Activated CD4-positive, alpha-beta memory T cell treated with anti-CD3 and anti-CD28 coated beads, Interleukin-2, amount 10 ng/mL, durations not matched to agents 7 days and 5 days (primary cell): ENCODE measurements around the gene DPYSL5. TPM values are rescaled to one million over a fixed set of nuclear protein-coding genes. Genes with fewer than 3 reads are reported as not detected.

Source experiments
- CTCF ChIA-PET: fragments of 350-600 bp; sonication (Branson Sonifier 250); formaldehyde crosslinking; loops from one replicate; lab custom pipeline; 2021; ENCODE audit warnings: antibody characterized with exemption, inconsistent platforms; lab: Charles Lee
- POLR2A ChIA-PET: fragments of 350-600 bp; sonication (Branson Sonifier 250); formaldehyde crosslinking; loops from one replicate; lab custom pipeline; 2021; ENCODE audit warnings: antibody characterized with exemption; lab: Charles Lee
- DNase-seq: peaks from one replicate; pipeline ENCODE4 v3.0.0-alpha.2; 2020
- H3K27ac Mint-ChIP-seq: one replicate; pipeline ENCODE4 v1.8.0; 2021; ENCODE audit warnings: mild to moderate bottlenecking, mixed read lengths
- H3K27me3 Mint-ChIP-seq: one replicate; pipeline ENCODE4 v1.8.0; 2021; ENCODE audit warnings: mixed read lengths
- H3K36me3 Mint-ChIP-seq: one replicate; pipeline ENCODE4 v1.8.0; 2021; ENCODE audit warnings: low read depth, mixed read lengths
- H3K4me1 Mint-ChIP-seq: one replicate; pipeline ENCODE4 v1.8.0; 2021; ENCODE audit warnings: mixed read lengths
- H3K4me3 Mint-ChIP-seq: one replicate; pipeline ENCODE4 v1.8.0; 2021; ENCODE audit warnings: mild to moderate bottlenecking, mixed read lengths
- H3K9me3 Mint-ChIP-seq: one replicate; pipeline ENCODE4 v1.8.0; 2021; ENCODE audit warnings: mixed read lengths
- total RNA-seq, 2 experiments: library from RNA; stranded (reverse); gene quantifications; one replicate each; pipeline ENCODE4 v1.2.3, GENCODE V29; 2021

Gene DPYSL5
- total RNA-seq, 2 experiments from 2014 or later = not detected

DNA sequence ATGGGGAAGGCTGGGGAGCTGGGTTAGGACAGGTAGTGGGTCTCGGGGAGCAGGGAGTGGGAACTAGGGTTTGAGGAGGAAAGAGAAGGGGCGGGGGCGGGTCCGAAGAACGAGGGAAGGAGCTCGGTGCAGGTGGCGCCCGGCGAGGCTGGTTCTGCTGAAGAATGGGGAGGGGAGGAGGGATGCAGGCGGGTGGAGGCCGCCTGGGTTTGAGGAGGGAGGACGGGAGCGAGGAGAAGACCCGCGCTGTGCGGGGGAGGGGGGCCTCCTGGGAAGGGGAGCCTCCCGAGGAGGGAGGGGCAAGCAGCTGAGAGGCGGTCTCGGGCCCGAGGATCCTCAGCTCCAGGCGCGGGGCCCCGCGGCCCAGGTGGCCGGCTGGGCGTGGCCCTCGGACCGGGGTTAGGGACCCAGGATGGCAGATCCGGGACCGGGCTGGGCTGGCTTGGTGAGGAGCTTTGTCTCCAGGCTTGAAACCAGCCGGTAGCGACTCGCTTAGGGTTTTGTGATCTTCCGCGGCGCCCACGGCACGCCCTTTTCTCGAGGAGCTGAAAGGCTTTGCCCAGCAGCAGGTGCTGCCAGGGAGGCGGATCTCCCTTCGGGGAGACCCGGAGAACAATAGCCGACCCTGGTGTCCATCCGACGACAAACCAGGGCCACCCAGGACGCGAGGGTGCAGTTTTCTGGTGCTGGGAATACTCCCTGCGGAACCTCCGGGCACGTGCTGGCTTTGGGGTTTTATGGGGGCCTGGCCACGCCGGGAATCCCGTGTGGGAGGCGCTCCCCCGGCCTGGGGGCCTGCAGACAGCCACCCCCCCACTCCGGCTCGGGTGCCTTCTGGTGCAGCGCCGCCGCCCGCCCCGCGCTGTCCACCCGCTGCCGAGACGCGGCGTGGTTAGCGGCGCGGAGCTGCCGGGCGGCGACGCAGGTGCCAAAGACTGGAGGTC lies 1.4 kb downstream of the DPYSL5 start:
- H3K27ac Mint-ChIP-seq = no peak overlapping the region
- H3K9me3 Mint-ChIP-seq = no peaks in the 10 kb centered on the region
- H3K27me3 Mint-ChIP-seq = peaks cover 62% of the 10 kb centered on the region
- DNase-seq = no peak
- H3K4me3 Mint-ChIP-seq = no peak overlapping the region
- POLR2A ChIA-PET = interaction anchor here (1.1 to 1.4 kb wide), 3 partner anchors 10 to 87 kb away, joined by 3 to 6 read pairs (median 4); no protein-coding TSS in a partner anchor
- CTCF ChIA-PET = interaction anchor here (0.8 to 1.1 kb wide), 3 partner anchors 10 to 238 kb away, joined by 3 to 7 read pairs (median 3); no protein-coding TSS in a partner anchor
- H3K4me1 Mint-ChIP-seq = peaks cover 7% of the 10 kb centered on the region
- H3K36me3 Mint-ChIP-seq = no peaks in the 10 kb centered on the region

DNA sequence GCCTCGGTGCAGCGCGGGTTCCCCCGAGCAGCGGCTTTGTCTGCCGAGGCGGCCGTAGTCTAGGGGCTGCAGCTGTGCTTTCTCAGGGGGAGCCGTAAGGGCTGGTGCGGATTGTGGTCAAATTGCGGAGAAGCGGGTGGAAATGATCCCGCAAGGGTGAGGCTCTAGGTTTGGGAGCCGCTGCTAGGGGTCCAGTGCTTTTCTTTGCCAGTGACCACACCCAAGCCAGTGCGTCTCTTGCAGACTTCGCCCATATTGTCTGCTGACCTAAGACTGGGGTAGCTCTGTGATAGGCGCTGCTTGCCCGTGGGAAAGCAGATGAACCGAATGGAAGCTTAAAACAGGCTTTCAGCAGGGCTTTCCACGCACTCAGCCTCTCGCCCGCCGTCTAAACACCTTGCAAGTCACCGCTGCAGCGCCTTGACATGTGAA lies 2.1 kb downstream of the DPYSL5 start:
- DNase-seq = no peak
- POLR2A ChIA-PET = interaction anchor here (1.4 kb wide), 1 partner anchor 16 kb away, joined by 3 read pairs; no protein-coding TSS in a partner anchor
- Mint-ChIP-seq H3K27ac (no peak overlapping the region), H3K36me3 (no peaks in the 10 kb centered on the region), H3K4me1 (peaks cover 7% of the 10 kb centered on the region), H3K27me3 (peaks cover 60% of the 10 kb centered on the region), H3K4me3 (no peak overlapping the region), H3K9me3 (no peaks in the 10 kb centered on the region)
- CTCF ChIA-PET = interaction anchor here (1.0 kb wide), 1 partner anchor 10 kb away, joined by 3 read pairs; no protein-coding TSS in a partner anchor

DNA sequence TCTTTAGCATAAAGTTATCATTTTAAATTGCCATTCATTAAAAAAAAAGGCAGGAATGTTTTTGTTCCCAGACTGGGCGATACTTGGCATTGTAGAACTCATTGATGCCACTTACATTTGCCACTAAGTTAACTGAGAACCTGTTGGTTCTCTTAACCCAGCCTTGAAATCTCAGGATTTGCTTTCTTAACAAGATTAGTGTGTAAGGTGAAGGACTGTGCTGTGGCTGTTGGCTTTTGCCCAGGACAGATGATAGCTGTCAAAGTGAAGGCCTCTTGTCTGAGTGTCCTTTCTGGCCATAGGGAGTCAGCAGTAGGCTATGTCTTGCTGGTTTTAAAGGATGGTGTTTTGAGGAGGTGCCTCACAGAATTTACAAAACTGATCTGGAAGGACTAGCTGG lies 2.6 kb downstream of the DPYSL5 start:
- POLR2A ChIA-PET = no interaction called here
- Mint-ChIP-seq H3K27ac (no peak overlapping the region), H3K4me1 (peaks cover 7% of the 10 kb centered on the region), H3K4me3 (no peak overlapping the region), H3K36me3 (no peaks in the 10 kb centered on the region), H3K9me3 (no peaks in the 10 kb centered on the region), H3K27me3 (peaks cover 58% of the 10 kb centered on the region)
- DNase-seq = no peak
- CTCF ChIA-PET = no interaction called here

DNA sequence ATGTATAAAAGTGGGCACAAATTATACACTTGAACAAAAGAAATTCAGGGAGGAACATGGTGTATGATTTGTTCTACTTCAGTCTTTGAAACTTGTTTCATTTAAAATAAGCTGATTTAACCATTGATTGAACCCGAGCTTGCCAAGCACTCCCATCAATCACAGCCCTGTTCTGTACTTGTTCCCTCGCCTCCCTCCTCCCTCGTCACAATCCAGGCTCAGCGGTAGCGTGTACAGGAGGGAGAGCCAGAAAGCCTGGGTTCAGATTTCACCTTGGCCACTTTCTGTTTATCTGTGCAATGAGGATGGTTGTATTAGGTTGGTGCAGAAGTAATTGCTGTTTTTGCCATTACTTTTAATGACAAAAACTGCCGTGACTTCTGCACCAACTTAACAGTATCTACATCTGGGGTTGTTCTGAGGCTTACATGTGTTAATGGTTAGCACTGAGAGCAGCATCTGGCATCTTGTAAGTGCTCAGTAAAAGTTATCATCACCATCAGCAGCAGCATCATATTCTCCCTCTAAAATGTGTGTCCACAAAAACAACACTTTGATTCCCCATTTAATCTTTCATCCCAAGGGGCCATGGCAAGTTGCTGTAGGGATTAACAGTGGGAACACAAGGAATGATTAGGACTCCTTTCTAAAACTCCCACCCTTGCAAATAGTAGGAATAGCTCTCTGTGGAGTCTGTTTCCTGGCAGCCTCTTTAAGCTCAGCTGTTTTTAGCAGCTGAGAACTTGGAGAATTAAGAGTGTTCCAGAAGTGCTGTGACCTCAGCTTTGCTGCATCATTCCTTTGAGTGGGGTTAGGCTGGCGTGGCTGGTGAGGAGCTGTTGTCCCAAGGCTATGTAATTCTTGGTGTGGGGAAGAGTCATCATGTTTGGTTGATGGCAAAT lies 4.7 kb downstream of the DPYSL5 start:
- H3K27ac Mint-ChIP-seq = no peak overlapping the region
- no peak overlapping the region for H3K4me3 Mint-ChIP-seq
- ChIA-PET POLR2A (no interaction called here), CTCF (interaction anchor here (1.4 kb wide), 1 partner anchor 70 kb away, joined by 5 read pairs; no protein-coding TSS in a partner anchor)
- peaks cover 46% of the 10 kb centered on the region for H3K27me3 Mint-ChIP-seq
- no peaks in the 10 kb centered on the region for H3K9me3 Mint-ChIP-seq
- no peaks in the 10 kb centered on the region for H3K36me3 Mint-ChIP-seq
- H3K4me1 Mint-ChIP-seq = peaks cover 4% of the 10 kb centered on the region
- DNase-seq = no peak

DNA sequence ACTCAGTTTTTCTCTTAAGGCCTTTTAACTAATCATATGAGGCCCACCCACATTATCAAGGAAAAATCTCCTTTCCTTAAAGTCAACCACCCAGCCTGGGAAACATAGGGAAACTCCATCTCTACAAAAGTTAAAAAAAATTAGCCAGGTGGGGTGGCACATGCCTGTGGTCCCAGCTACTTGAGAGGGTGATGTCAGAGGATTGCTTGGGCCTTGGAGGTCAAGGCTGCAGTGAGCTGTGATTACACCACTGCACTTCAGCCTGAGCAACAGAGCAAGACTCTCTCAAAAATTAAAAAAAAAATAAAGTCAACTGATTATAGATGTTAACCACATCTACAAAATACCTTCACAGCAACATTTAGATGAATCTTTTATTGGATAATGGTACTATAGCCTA lies 5.8 kb downstream of the DPYSL5 start:
- Mint-ChIP-seq H3K4me1 (peaks cover 4% of the 10 kb centered on the region), H3K27ac (no peak overlapping the region), H3K4me3 (no peak overlapping the region), H3K9me3 (no peaks in the 10 kb centered on the region), H3K27me3 (peaks cover 49% of the 10 kb centered on the region), H3K36me3 (no peaks in the 10 kb centered on the region)
- ChIA-PET CTCF (no interaction called here), POLR2A (no interaction called here)
- no peak for DNase-seq

DNA sequence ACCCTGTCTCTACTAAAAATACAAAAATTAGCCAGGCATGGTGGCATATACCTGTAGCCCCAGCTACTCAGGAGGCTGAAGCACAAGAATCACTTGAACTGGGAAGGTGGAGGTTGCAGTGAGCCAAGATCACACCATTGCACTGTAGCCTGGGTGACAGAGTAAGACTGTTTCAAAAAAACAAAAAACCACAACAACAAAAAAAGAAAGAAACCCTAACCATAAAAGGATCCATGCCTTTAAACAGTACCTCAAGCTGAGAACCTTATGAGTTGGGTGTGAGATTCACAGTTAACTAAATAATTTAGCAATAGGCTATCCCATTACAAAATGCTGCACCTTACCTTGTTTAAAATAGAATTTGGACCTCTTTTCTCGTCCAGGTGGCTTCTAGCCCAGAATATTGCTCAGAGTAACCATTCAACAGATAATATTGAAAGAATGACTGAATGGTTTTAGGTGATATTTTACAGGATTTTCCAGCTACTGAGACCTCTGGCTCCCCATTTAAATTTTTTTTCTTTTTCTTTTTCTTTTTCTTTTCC lies 6.4 kb downstream of the DPYSL5 start:
- no peak for DNase-seq
- Mint-ChIP-seq H3K4me1 (no peaks in the 10 kb centered on the region), H3K27me3 (peaks cover 46% of the 10 kb centered on the region), H3K36me3 (no peaks in the 10 kb centered on the region), H3K9me3 (no peaks in the 10 kb centered on the region), H3K4me3 (no peak overlapping the region), H3K27ac (no peak overlapping the region)
- ChIA-PET CTCF (interaction anchor here (1.3 kb wide), 1 partner anchor 8 kb away, joined by 3 read pairs; no protein-coding TSS in a partner anchor), POLR2A (no interaction called here)

DNA sequence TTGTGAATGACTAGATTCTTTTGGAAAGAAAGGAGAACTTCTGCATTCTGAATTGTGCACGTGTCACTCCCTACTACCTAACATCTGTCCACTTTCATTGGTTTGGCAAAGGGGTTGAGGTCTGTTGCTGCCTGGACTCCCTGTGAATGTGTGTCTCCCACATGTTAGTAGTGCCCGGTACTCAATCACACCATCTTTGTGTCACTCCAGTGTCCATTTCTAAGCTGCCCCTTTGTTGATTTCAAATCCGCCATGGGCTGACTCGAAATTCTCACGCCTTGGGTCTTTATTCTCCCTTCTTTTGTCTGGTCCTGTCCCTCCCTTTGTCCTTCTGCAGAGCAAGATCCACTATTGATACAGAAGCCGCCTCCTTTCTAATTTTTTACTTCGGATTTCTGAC lies 7.5 kb downstream of the DPYSL5 start:
- ChIA-PET CTCF (interaction anchor here (1.3 kb wide), 1 partner anchor 9 kb away, joined by 3 read pairs; no protein-coding TSS in a partner anchor), POLR2A (no interaction called here)
- DNase-seq = no peak
- H3K27me3 Mint-ChIP-seq = peaks cover 44% of the 10 kb centered on the region
- no peaks in the 10 kb centered on the region for H3K9me3 Mint-ChIP-seq
- H3K4me3 Mint-ChIP-seq = no peak overlapping the region
- no peak overlapping the region for H3K27ac Mint-ChIP-seq
- H3K4me1 Mint-ChIP-seq = no peaks in the 10 kb centered on the region
- H3K36me3 Mint-ChIP-seq = no peaks in the 10 kb centered on the region

DNA sequence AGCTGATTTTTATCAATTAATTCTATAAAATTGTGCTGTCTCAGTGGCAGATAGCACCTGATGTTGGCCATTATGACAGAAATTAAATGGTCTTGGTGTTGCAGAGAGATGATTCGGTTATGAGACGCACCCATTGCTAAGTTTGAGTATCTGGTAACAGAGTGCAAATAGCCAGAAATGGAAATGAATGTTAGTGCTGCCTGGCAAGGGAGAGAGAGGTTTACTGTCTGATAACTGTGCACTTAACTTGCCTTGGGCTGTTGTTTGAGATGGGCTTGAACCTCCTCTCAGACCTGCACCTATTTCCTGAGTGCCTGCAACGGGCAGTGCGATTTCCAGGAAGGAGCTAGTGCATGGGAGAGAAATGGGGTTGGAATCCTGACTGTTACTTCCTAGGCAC lies 11.7 kb downstream of the DPYSL5 start:
- POLR2A ChIA-PET = interaction anchor here (1.3 kb wide), 1 partner anchor 11 kb away, joined by 4 read pairs; no protein-coding TSS in a partner anchor
- Mint-ChIP-seq H3K27ac (no peak overlapping the region), H3K9me3 (no peaks in the 10 kb centered on the region), H3K36me3 (no peaks in the 10 kb centered on the region), H3K4me3 (no peak overlapping the region), H3K4me1 (no peaks in the 10 kb centered on the region), H3K27me3 (peaks cover 43% of the 10 kb centered on the region)
- no peak for DNase-seq
- CTCF ChIA-PET = interaction anchor here (1.5 to 1.6 kb wide), 2 partner anchors 10 to 73 kb away, joined by 3 read pairs; no protein-coding TSS in a partner anchor

DNA sequence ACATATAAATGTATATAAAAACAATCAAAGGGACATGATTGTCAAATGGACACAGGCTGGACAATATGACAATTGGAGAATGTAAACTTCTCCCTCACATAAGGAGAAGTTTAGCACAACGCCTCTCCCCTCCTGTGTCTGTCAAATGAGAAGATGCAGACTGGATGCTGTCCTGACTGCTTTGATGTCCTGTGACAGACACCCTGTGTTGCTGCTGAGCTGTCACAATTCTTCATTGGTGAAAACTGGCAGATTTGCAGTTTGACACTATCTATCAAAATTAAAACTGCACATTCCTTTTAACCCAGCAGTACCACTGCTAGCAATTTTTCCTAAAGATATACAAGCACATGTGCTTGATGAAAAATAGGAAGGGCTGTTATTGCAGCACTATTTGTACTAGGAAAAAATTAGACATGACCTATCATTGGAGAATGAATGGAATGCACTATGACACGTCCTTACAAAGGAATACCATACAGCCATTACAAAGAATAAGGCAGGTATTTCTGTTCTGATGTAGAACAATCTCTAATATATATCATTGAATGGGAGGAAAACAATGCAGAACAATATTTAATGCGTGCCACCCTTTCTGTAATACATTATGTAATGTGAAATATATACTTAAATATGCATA lies 12.4 kb downstream of the DPYSL5 start:
- no peak overlapping the region for H3K27ac Mint-ChIP-seq
- H3K9me3 Mint-ChIP-seq = no peaks in the 10 kb centered on the region
- no peaks in the 10 kb centered on the region for H3K4me1 Mint-ChIP-seq
- DNase-seq = no peak
- H3K27me3 Mint-ChIP-seq = peaks cover 42% of the 10 kb centered on the region
- CTCF ChIA-PET = interaction anchor here (1.5 to 2.1 kb wide), 2 partner anchors 11 to 14 kb away, joined by 3 to 9 read pairs; no protein-coding TSS in a partner anchor
- no peak overlapping the region for H3K4me3 Mint-ChIP-seq
- H3K36me3 Mint-ChIP-seq = no peaks in the 10 kb centered on the region
- POLR2A ChIA-PET = no interaction called here

DNA sequence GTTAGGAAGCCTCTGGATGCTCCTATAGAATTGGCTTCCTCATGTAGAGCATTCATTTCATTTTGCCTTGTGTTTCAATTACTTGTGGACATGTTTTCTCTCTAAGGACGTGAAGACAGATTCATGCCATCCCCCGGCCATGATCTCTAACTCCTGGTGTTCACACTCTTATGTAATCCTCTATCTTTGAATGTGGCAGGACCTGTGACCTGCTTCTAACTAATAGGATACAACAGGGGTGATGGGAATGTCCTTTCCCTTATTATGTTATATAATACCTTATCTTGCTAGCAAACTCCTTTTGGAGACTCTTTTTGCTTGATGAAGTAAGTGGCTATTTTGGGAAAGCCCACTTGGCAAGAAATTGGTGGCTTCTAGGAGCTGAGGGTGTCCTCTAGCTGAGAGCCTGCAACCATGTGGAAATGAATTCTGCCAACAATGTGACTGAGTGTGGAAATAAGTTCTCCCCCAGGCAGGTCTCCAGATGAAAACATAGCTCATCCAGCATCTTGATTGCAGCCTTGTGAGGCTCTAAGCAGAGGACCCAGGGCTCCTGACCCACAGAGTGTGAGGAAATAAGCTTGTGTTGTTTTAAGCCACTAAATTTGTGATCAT lies 13.8 kb downstream of the DPYSL5 start:
- DNase-seq = no peak
- no peaks in the 10 kb centered on the region for H3K9me3 Mint-ChIP-seq
- no peaks in the 10 kb centered on the region for H3K4me1 Mint-ChIP-seq
- ChIA-PET CTCF (interaction anchor here (2.1 kb wide), 1 partner anchor 15 kb away, joined by 9 read pairs; no protein-coding TSS in a partner anchor), POLR2A (no interaction called here)
- peaks cover 34% of the 10 kb centered on the region for H3K27me3 Mint-ChIP-seq
- no peak overlapping the region for H3K4me3 Mint-ChIP-seq
- no peak overlapping the region for H3K27ac Mint-ChIP-seq
- no peaks in the 10 kb centered on the region for H3K36me3 Mint-ChIP-seq

DNA sequence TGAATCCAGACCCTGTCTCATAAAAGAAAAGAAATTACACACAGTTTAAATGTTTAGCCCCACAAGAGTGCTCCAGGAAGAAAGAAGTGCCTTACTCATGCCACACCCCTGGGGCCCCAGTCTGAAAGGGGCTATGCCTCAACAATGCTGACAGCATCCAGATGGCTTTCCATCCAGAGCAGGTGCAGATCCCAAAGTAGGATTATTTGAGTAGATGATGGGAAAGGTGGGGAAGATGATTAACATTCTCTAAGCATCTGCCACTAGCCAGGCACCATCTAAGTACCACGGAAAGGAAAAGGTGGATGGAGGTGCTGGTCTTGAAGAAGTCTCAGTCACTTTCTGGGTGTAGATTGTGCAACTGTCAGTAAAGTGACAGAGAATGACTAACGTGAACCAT lies 16.3 kb downstream of the DPYSL5 start:
- no peak for DNase-seq
- Mint-ChIP-seq H3K27me3 (peaks cover 35% of the 10 kb centered on the region), H3K4me1 (no peaks in the 10 kb centered on the region), H3K36me3 (no peaks in the 10 kb centered on the region), H3K27ac (no peak overlapping the region), H3K4me3 (no peak overlapping the region), H3K9me3 (no peaks in the 10 kb centered on the region)
- ChIA-PET CTCF (no interaction called here), POLR2A (no interaction called here)

DNA sequence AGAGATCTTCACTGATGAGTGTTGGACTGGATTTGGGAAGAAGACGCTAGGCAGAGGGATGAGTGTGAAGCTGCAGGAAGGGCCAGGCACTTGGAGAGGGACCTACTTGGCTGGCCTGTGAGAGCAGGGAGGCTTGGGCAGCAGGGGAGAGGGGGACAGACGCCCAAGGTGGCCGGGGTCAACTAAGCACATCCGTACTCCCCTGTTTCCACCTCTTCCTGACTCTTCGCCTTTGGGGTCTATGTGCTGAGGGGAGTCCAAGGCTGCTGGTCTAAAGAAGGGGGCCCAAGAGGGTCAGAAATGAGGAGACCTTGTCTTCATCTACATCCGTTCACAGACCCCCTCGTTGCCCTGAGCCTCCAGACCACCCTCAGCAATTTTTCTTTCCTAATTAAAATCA lies 16.7 kb downstream of the DPYSL5 start:
- no peaks in the 10 kb centered on the region for H3K4me1 Mint-ChIP-seq
- H3K36me3 Mint-ChIP-seq = no peaks in the 10 kb centered on the region
- H3K4me3 Mint-ChIP-seq = no peak overlapping the region
- ChIA-PET POLR2A (no interaction called here), CTCF (no interaction called here)
- H3K27me3 Mint-ChIP-seq = peaks cover 34% of the 10 kb centered on the region
- DNase-seq = no peak
- H3K27ac Mint-ChIP-seq = no peak overlapping the region
- H3K9me3 Mint-ChIP-seq = no peaks in the 10 kb centered on the region
